CD4-positive, alpha-beta T cell treated with Interleukin-4 for 1 hour (primary cell): ENCODE measurements around the gene GATAD2A.
"Not testable (repeated sequence)": the region's sequence is repeated elsewhere in the genome, so short reads cannot be mapped to it uniquely, and the experiment has no call there.

Experiments used
- DNase-seq, 2 donors: peaks; one replicate each; pipeline ENCODE4 v3.0.0-alpha.2; 2020 to 2022

Gene GATAD2A

DNA sequence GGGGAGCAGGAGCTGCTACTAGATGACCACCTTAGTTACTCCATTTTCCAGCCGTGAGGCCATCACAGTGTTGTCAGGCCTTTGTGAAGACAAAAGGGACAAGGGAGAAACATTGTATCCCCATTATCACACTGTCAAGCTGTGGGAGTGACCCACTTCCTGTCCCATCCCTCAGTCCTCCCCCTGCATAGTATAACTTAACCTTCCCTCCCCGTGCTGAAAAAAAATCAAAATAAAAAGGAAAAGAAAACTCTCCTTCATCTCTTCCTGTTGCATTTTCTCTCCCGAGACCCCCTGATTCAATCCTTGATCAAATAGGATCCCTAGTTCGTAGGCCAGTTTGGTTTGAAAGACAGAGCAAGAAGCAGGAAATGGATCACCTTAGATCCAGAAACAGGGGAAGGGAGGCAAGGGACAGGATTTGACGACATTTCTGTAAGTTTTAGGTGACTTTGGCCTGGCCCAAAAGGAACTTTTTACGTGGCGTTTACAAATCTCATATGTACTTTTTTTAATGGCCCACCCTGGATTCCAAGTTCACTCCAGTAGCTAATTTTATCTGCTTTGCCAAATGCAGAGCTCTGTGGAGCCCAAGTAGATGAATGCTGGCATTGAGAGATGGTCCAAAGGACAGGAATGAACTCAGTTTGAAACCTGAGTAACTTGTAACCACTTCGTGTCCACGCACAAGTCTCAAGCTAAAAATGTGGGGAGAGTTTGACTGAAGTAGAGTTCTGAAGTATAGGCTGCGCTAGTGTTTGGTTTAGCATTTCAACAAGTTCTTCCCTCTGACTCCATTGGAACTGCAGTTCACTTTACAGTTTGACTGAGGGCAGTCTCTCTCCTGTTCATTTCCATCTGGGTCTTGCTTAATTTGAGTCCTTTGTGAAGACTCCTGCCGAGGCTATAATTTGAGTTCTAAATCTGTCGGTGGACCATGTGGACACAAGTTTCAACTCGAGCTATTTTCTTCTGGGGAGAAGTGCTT is 16.6 kb upstream of the GATAD2A start:
- DNase-seq, result peak in 1 of 2 donors; percentile 24

DNA sequence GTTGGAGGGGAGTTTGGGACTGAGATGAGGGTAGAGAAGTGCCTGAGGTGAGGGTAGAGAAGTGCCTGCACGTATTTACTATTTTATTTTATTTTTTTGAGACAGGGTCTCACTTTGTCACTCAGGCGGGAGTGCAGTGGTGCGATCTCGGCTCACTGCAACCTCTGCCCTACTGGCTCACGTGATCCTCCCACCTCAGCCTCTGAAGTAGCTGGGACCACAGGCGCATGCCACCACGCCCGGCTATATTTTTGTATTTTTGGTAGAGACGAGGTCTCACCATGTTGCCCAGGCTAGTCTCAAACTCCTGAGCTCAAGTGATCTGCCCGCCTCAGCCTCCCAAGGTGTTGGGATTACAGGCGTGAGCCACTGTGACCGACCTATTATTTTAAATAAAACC is 15.8 kb upstream of the GATAD2A start:
- not testable (repeated sequence) for DNase-seq

DNA sequence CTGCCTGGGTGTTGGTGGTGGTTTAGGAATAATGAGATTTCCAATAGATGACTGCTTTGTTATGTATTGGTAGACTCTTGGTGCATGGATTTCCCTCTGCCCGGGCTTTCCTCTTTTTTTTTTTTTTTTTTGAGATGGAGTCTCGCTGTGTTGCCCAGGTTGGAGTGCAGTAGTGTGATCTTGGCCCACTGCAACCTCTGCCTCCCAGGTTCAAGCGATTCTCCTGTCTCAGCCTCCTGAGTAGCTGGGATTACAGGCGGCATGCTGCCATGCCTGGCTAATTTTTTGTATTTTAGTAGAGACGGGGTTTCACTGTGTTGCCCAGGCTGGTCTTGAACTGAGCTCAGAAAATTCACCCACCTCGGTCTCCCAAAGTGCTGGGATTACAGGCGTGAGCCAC is 11.1 kb upstream of the GATAD2A start:
- DNase-seq, result not testable (repeated sequence)

DNA sequence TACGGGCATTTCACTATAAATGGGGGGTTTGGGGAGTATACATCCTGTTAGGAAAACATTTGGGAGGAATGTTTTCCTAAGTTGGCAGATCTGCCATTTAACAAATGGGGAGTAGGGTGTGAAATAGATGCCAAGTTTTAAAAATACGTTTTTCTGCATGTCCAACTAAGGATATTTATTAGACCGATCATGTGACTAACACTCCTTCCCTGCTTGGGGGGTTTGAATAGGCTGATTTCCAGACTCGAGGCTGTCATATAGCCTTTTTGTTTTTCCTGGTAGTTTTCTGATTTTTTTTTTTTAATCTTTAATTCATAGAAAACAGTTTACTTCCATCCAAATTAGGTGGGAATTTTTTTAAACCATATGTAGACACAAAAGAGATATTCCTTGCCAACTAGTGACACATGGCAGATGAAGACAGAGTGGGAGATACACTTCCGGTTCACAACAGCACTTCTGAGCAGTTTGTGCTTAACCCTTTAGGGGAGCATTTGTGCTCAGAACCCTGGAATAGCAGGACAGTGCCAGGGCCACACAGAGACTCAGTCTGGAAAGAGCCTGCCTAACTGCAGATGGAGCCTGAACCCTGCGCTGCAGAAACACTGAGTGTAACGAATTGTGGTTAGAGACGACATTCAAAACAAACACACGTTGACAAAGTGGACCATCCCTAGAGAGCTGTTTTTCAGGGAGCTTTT is 5.6 kb upstream of the GATAD2A start:
- no peak for DNase-seq

DNA sequence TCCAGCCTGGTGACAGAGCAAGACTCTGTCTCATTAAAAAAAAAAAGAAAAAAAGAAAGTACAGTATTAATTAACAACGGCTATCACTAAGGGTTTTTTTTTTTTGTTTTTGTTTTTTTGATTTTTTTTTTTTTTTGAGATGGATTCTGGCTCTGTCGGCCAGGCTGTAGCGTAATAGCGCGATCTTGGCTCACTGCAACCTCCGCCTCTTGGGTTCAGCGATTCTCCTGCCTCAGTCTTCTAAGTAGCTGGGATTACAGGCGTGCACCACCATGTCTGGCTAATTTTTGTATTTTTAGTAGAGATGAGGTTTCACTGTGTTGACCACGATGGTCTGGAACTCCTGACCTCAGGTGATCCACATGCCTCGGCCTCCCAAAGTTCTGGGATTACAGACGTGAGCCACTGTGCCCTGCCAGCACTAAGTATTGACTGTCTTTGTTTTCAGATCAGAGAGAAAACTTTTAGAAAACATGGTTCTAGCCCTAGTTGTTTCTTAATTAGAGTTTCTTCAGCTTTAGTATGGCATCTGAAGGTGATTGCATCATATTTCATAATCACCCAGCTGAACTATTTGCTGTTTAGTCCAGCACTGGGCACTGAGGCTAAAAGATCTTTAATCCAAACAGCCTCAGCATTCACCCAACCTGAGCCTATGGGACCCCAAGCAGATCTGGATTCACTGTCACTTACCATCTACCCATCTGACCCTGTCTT is 2.7 kb upstream of the GATAD2A start:
- DNase-seq, result no peak

DNA sequence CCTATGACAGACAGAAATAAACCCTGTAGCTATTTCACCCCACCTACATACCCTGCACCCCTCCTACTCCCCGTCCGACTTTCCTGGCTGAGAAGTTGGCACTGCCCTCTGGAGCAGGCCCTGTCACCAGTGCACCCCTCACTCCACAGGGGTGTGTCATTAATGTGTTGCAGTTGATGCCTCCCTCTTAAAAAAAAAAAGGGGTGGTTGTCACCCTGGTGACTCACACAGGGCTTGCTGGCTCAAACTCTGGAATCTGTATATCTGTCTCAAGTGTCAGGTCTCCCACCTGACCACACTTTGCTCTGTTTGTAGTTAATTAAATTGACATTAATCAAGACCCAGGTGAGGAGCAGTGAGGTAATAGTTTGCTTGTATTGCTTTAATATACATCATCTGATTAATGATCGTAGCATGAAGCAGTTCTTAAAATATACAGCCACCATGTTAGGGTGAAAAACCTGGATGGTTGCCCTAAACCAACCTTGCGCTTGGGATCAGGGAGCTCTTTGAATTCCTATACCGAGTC is 2.0 kb upstream of the GATAD2A start:
- peak in 1 of 2 donors; percentile 29 for DNase-seq

DNA sequence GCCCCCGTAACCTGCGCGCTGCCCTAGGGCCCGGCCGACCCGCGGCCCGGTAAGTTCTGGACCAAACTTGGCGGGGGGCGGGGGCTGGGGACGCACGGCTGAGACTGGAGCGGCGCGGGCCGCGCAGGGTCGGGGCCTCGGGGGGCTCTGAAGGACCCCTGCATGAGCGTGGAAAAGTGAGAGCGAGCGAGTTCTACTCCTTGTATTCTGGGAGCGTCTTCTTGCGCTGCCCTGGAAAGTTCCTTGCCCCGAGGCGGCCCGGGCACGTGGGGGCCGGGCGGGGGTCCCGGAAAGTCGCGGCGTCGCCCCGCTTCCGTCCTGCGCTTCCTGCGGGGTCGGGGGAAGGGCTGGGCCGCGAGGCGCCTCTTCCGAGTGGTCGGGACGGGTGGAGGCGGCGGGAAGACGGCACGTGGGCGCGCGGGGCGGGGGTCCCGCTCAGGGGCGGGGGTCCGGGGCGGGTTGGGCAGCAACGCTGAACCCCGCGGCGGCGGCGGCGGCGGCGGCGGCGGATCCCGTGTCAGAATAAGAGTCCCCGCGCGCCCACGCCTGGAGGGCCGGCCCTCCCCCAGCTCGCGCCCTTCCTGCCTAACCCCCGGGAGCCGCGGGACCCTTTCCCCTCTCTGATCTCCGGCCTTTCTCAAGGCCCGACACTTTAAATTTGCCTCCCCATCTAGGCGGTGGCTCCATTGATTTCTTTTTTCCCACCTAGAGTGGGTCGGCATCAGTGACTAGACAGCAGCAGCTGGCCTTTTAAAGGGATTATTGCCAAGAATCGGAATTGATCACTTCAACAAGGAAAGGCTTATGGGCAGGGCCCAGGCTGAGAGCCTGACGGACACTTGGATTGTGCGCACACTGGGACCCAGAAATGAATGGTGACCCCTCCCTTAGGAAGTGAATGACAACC is 749 bp downstream of the GATAD2A start:
- DNase-seq, result peak; percentile 24 to 54

DNA sequence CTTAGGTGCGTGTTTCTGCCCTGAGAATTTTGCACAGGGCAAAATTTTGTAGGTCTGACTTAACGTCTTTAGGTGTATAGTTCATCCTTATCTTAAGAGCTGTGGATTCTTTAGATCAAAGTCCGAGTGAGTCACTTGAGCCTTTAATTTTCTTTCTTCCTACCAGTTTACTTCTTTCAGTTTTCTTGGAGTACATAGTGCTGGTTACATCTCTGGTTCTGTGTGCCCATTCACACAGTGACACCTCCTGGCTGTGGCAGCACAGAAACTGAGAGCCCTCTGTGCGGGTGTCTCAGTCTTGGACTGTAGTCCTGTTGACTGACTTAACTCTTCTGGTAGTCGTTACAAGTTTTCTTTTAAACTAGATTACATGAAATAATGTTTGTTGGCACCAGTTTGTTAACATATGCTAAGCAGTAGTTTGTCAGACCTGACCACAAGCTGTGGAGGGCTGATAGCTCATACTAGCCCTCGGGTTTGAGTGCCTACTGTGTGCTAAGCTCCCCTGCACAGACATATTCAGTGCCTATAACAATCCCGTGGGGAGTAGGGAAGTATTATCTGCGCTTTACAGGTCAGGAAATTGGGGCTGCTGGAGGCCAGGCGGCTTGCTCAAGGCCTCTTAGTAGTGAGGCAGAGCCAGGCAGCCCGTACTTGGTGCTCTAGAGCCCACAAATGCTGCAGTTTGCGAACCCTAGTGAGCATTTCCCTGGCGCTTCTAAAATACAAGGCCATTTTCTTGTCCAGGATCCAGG is 1.6 kb downstream of the GATAD2A start:
- peak; percentile 63 to 71 for DNase-seq

DNA sequence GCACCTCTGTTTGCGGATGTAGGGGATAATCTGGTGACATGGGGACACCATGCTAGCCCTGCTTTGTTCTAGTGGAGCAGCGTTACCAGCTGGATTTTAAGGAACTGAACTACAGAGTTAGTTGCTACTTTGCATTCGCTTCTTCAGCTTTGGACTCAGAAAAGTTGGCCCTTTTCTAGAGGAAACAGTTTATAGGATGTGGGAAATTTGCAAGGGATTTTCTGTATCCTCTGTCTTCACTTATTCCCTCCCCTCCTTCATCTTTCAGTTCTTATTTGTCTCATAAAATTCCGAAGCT is 2.1 kb downstream of the GATAD2A start:
- DNase-seq, result no peak

DNA sequence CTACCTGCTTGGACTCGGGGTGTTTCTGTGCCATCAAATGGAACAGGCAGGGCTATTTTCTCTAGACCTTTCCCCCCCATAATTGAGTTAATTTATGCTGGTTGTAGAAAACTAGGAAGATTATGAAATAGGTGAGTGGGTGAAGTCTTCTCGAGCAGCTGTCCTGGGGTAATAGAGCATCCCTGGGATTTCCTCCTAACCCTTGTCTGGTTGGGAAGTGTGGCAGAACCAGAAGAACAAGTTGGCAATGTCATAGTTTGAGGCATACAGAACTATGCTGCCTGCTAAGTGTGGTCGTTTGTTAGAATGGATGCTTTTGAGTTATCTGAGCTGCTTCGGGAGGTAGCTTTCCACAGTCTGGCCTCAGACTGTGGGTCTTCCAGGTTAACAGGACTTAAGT is 3.7 kb downstream of the GATAD2A start:
- DNase-seq, result no peak

DNA sequence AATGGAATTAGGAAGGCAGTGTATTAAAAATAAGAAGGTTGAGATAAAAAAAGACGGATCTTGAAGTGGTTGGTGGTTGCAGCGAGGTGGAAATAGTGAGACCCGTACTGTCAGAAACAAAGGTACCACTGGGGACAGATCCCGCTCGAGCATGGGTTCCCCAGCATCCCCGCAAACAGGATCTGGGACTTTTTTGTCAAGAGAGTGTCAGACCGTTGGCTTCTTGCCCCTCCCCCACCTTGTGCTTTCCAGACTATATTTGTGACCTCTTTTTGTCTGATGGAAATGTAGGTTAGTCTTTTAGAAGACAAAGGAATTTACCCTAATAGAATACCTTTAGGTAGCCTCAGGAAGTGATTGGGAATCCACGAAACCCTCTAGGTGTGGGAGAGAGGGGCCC is 4.2 kb downstream of the GATAD2A start:
- DNase-seq, result peak; percentile 27 to 38

DNA sequence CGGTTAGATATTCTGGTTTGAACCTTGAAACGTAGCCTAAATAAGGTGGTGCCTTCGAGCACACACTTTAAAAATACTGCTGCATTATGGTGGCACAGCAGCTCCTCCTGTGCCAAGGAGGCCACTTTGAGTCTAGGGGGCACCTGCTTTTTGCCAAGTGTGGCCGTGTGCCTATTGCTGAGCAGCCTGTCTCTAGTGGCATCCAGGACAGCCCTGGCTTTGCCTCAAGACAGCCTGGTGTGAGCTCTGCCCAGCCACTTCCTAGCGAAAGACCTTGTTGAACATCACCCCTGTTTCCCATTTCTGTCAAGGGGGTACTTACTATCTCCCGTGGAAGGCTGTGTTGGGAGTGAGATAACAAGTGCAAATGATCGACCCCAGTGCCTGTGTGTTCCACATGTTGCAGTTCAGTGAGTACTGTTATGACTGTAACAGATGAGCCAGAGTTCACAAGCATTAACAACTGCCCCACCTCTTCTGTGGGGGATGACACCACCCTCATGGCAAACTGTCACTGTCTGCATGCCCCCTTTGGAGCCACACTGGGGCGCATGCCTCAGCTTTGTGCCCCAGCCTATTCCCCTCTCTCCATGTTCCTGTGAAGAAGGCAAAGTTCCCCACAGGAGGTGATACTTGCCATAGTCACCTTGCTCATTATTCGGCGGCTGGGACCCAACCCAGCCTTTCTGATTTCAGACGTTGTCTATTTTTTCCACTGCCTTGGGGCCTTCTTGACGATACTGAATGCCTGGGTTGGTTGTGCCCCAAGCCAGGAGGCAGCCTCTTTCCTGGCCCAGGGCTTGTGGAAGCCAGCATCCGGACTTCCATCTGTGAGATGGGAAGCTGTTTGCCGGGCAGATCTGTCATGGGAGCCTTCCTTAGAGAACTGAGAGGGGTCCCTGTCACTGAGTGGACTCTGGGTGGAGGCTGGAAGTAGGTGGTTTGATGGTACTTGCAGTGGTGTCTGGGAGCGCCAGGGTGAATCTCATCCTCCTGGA is 5.4 kb downstream of the GATAD2A start:
- peak; percentile 27 to 48 for DNase-seq

DNA sequence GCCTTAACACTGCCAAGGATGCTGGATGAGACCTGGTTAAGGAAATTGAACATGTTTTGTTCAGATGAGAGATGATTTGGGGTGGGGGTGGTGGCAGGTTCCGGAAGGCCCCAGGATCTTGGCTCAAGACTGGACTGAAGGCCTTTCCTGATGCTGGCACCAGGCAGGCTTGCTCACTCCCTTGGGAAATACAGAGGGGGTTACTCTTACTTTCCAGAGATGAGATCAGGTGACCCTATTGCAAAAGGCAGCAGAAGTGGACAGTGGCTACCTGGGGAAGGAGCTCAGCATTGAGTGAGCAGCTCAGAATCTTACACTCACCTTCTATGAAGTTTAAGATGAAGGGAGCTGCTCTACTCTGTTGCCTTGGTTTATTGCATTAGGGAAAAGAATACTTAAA is 10.8 kb downstream of the GATAD2A start:
- DNase-seq, result no peak

DNA sequence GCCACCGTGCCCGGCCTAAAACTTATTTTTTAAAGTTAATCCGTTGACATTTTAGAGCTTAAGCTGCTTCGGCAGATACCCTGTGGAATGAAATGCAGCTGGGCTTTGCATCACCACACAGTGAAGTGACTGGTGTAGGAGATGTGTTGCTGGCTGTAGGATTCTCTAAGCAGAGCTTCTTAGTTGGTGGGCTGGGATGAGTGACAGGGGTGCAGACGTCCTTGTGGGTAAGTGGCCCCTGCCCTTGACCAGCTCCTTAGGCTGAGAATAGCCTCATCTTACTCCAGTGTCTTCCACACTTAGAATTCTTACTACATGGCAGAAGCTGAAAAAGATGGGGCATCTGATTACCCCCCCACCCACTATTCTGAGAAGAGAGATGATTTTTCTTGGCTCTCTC is 11.6 kb downstream of the GATAD2A start:
- no peak for DNase-seq

DNA sequence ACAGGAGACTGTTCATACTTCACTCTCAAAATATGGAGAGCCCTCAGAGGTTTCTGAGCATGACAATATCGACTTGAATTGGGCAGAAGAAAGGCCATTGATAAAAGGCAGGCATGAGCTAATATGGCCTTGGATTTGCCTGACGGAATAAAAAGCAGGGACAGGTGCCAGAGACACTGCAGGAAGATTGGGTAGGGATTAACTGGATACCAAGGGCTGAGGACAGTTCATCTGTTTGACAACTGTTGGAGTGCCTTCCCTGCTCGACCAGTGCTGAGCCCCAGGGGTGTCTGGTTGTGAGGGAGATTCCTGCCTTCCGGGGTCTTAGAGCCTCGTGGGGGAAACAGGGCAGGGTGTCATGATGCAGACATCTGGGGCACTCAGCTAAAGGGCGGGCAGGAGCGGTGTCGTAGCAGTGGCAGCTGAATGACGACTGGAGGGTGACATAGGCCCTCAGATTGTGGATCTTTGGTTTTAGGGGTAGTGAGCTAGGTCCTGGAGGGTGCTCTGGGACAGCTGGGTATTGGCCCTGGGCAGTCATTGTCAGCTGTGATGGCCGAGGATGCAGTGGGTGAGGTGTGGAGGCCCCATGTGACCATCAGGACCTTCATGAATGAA is 12.3 kb downstream of the GATAD2A start:
- DNase-seq, result no peak

DNA sequence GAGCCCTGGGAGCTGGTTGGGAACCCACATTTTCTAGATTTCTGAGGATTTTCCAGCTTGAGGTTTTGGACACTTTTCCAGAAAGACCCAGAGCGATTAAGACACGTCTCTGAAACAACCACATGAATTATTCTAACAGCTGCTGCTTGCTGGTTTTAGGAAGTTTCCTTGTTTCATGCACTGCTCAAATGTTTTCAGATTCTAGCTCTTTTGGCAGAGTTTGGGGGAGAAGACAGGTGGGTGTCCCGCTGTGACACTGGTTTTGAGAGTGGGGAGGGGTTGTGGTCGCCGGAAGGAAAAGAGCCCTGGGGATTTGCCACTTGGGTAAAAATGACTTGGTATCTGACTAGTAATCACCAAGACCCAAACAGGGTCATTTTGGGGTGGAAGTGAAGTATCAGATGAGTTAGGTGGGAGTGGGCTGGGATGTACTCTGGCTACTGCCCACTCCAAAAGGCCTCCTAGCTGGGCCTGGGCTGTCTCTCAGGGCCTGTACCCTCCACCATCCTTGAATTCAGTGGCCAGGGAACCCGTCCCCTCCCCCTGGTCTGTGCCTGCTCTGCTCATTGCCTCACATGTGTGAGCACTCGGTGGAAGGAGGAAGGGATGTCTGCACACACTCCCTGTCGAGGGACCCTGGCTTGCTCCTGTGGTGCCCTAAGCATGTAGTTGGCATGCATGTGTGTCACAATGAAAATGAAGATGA is 13.2 kb downstream of the GATAD2A start:
- DNase-seq, result no peak

DNA sequence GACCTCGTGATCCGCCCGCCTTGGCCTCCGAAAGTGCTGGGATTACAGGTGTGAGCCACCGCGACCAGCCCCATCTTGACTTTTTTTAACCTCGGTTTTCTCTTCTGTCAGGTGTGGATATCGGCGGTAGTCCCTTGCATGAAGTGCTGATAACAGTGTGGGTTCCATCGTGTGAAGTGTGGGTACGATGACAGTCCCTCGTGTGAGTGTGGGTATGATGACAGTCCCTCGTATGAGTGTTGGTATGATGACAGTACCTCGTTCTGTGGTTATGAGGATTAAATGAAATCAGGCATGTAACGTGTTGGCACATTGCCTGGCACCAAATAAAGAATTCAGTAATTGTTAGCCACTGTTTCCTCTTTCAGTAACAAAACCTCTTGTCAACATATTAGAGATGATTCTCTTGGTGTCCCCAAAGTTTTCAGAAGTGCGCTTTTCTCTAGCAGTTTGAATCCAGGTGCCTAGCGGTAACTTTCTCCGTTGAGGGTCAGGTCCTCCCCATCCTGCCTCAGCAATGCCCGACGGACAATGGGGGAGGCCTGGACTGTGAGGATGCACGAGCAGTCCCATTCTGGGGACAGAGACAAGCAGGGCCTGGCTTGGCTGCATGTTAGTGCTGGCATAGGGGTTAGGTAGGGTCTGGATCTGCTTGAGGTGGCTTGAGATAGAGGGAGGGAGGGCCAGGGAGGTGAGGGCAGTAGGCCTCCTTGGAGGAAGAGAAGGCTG is 15.3 kb downstream of the GATAD2A start:
- DNase-seq, result peak; percentile 60 to 69

DNA sequence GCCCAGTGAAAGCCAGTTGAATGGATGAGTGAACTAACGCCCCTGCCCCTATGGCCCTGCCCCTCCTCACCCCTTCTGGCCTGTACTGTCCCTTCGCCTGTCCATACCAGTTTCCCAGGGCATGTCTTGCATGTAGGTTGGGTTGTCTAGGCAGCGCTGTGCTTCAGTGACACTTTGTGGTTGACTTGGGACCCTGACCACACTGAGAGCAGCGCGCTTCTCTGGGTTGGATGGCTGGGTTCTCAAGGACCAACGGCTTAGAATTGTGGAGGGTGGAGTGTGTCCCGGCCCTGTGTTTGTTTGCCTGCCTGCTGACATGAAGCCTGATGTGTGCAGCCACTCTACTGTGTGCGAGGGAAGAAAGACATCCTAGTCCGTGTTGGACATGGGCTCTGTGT is 15.8 kb downstream of the GATAD2A start:
- DNase-seq, result no peak
